ENCODE data around the gene SMDT1.
"Not testable (repeated sequence)": the region's sequence is repeated elsewhere in the genome, so short reads cannot be mapped to it uniquely, and the experiment has no call there.

The SMDT1 gene

GRCh38 chr22:42071508-42071907 lies 8.0 kb upstream of the SMDT1 start:
- not testable (repeated sequence) for DNase-seq

GRCh38 chr22:42072606-42073330 lies 6.7 kb upstream of the SMDT1 start:
- DNase-seq, result no peak

- DNase-seq, result no peak
Measured at GRCh38 chr22:42073621-42074041, 5.9 kb upstream of the SMDT1 start.

GRCh38 chr22:42074132-42074811 lies 5.2 kb upstream of the SMDT1 start, which contains the start of gene PHETA2:
PHETA2 (plus strand) TSS chr22:42074248; CDS start chr22:42077294, 3,046 bp downstream.
- DNase-seq, result no peak

- no peak for DNase-seq
Measured at GRCh38 chr22:42074846-42075676, 4.4 kb upstream of the SMDT1 start.

- no peak for DNase-seq
Measured at GRCh38 chr22:42076764-42077485, 2.6 kb upstream of the SMDT1 start.

GRCh38 chr22:42077486-42078125 lies 1.9 kb upstream of the SMDT1 start:
- DNase-seq, result no peak

- no peak for DNase-seq
Measured at GRCh38 chr22:42078469-42079318, 806 bp upstream of the SMDT1 start.

GRCh38 chr22:42080287-42080686 lies 787 bp downstream of the SMDT1 start:
- peak; percentile 31 for DNase-seq

- no peak for DNase-seq
Measured at GRCh38 chr22:42083119-42083518, 3.6 kb downstream of the SMDT1 start.

GRCh38 chr22:42084874-42085273 lies 5.4 kb downstream of the SMDT1 start:
- DNase-seq, result no peak

- no peak for DNase-seq
Measured at GRCh38 chr22:42086051-42086450, 6.6 kb downstream of the SMDT1 start.

- peak; percentile 99 for DNase-seq
Measured at GRCh38 chr22:42090596-42091454, 11.3 kb downstream of the SMDT1 start, which contains the start of gene NDUFA6. NDUFA6 (minus strand) TSS chr22:42090772; CDS start chr22:42090744, 28 bp downstream.

GRCh38 chr22:42091455-42091782 lies 11.9 kb downstream of the SMDT1 start:
- DNase-seq, result no peak

- no peak for DNase-seq
Measured at GRCh38 chr22:42101199-42101598, 21.7 kb downstream of the SMDT1 start.

GRCh38 chr22:42104332-42104860 lies 24.9 kb downstream of the SMDT1 start:
- not testable (repeated sequence) for DNase-seq

GRCh38 chr22:42108848-42109247 lies 29.3 kb downstream of the SMDT1 start:
- DNase-seq, result no peak

- no peak for DNase-seq
Measured at GRCh38 chr22:42111798-42112197, 32.3 kb downstream of the SMDT1 start.

- DNase-seq, result not testable (repeated sequence)
Measured at GRCh38 chr22:42112793-42113192, 33.3 kb downstream of the SMDT1 start.

- DNase-seq, result no peak
Measured at GRCh38 chr22:42114721-42115120, 35.2 kb downstream of the SMDT1 start.
